ENCODE results near the gene HAO1.

DNA sequence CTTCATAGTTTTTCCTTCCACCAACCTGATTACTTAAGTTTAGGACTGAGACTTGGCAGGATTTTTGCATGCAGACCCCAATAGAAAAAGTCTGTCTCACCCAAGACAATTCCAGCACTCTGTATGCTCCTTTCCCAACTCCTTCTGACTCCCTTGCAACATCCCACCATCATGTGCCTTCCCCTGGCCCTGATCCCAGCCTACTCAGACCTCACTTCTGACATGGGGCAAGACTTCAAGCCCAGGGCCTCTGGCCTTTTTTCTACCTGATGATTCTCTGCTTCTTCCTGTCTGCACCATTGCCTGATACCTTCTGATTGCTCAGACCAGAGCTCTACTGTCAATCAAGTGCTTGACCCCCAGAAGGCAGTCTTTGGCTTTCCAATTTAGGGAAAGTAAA lies 96.6 kb downstream of the HAO1 start:
- TF ChIP-seq, protein P1, sequence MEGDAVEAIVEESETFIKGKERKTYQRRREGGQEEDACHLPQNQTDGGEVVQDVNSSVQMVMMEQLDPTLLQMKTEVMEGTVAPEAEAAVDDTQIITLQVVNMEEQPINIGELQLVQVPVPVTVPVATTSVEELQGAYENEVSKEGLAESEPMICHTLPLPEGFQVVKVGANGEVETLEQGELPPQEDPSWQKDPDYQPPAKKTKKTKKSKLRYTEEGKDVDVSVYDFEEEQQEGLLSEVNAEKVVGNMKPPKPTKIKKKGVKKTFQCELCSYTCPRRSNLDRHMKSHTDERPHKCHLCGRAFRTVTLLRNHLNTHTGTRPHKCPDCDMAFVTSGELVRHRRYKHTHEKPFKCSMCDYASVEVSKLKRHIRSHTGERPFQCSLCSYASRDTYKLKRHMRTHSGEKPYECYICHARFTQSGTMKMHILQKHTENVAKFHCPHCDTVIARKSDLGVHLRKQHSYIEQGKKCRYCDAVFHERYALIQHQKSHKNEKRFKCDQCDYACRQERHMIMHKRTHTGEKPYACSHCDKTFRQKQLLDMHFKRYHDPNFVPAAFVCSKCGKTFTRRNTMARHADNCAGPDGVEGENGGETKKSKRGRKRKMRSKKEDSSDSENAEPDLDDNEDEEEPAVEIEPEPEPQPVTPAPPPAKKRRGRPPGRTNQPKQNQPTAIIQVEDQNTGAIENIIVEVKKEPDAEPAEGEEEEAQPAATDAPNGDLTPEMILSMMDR (IDR thresholded peaks at IDR 0.05; ENCODE audit: low read length) = no peak
- no peak for TF ChIP-seq EZH2 (IDR thresholded peaks at IDR 0.05; ENCODE audit: borderline replicate concordance, low read length)

All from OCI-LY1 (cell line).